SK-N-SH (cell line): ENCODE data around the gene PTPRD. TPM values are rescaled to one million over a fixed set of nuclear protein-coding genes. Genes with fewer than 3 reads are reported as not detected.

Experiments used
- CTCF ChIA-PET: fragments of 300-600, 350-600 bp; formaldehyde crosslinking; extraction: SDS; loops from one replicate; lab custom pipeline; 2021; lab: Yijun Ruan, JAX
- POLR2A ChIA-PET: fragments of 350-600 bp; sonication (Branson Sonifier 250); formaldehyde crosslinking; extraction: SDS; loops from one replicate; lab custom pipeline; 2020; ENCODE audit warnings: antibody characterized with exemption, inconsistent platforms; lab: Yijun Ruan, JAX
- DNase-seq: peaks from one replicate; pipeline ENCODE4 v3.0.0; 2012
- H2AFZ ChIP-seq: fragments of 200-600 bp; sonication (generic); 2 replicates; pipeline ENCODE4 v1.8.1; 2016; ENCODE audit warnings: antibody characterized with exemption, mild to moderate bottlenecking, low read depth
- H3F3A ChIP-seq: fragments of 200-600 bp; sonication (generic); replicated peaks from 2 replicates; pipeline ENCODE3; 2016; ENCODE audit warnings: antibody characterized with exemption, mild to moderate bottlenecking; ENCODE audit not compliant: insufficient read depth
- H3K27ac ChIP-seq, 2 experiments: fragments of 200-500 bp in 1 of 2; fragments of 200-600 bp in 1 of 2; sonication (Bioruptor generic) in 1 of 2; sonication (generic), shearing (Covaris generic) in 1 of 2; 2 replicates each; pipeline versions ENCODE4 v1.5.1 to v1.6.1; 2014 to 2016; ENCODE audit warnings: low read depth in 2 of 2, inconsistent platforms in 1 of 2, low read length in 1 of 2, mild to moderate bottlenecking in 1 of 2, mixed read lengths in 1 of 2
- H3K27me3 ChIP-seq: fragments of 200-600 bp; sonication (generic), shearing (Covaris generic); 2 replicates; pipeline ENCODE4 v1.6.1; 2016; ENCODE audit warnings: mixed run types; ENCODE audit not compliant: insufficient read depth
- H3K36me3 ChIP-seq, 2 experiments: fragments of 200-500 bp in 1 of 2; fragments of 200-600 bp in 1 of 2; sonication (Bioruptor generic) in 1 of 2; sonication (generic) in 1 of 2; replicated peaks in 1 of 2; 2 replicates each; pipeline versions ENCODE3 to v1.5.1; 2014 to 2016; ENCODE audit warnings: low read length in 1 of 2, mild to moderate bottlenecking in 1 of 2; ENCODE audit not compliant: insufficient read depth in 2 of 2, control insufficient read depth in 1 of 2
- H3K4me1 ChIP-seq, 2 experiments: fragments of 200-500 bp in 1 of 2; fragments of 200-600 bp in 1 of 2; sonication (Bioruptor generic) in 1 of 2; sonication (generic), shearing (Covaris generic) in 1 of 2; 2 replicates each; pipeline versions ENCODE4 v1.5.1 to v1.6.1; 2014 to 2016; ENCODE audit warnings: low read depth in 1 of 2, low read length in 1 of 2, mixed run types in 1 of 2; ENCODE audit not compliant: insufficient read depth in 2 of 2, control insufficient read depth in 1 of 2
- H3K4me2 ChIP-seq: fragments of 200-600 bp; sonication (generic), shearing (Covaris generic); 2 replicates; pipeline ENCODE4 v1.6.1; 2017; ENCODE audit warnings: mixed run types
- H3K4me3 ChIP-seq, 2 experiments: fragments of 200-500 bp in 1 of 2; fragments of 200-600 bp in 1 of 2; sonication (Bioruptor generic) in 1 of 2; sonication (generic), shearing (Covaris generic) in 1 of 2; 2 replicates each; pipeline versions ENCODE4 v1.5.1 to v1.8.1; 2014 to 2016; ENCODE audit warnings: low read depth in 2 of 2, inconsistent platforms in 1 of 2, low read length in 1 of 2, mild to moderate bottlenecking in 1 of 2, mixed read lengths in 1 of 2, moderate library complexity in 1 of 2
- H3K79me2 ChIP-seq: fragments of 200-600 bp; sonication (generic); 2 replicates; pipeline ENCODE4 v1.8.1; 2017; ENCODE audit warnings: mild to moderate bottlenecking; ENCODE audit not compliant: insufficient read depth
- H3K9ac ChIP-seq: fragments of 200-600 bp; sonication (generic); 2 replicates; pipeline ENCODE4 v1.6.1; 2017; ENCODE audit warnings: mixed run types
- H3K9me2 ChIP-seq: fragments of 200-600 bp; sonication (generic); 2 replicates; pipeline ENCODE4 v1.6.1; 2017; ENCODE audit warnings: mixed run types
- H3K9me3 ChIP-seq: fragments of 200-600 bp; sonication (generic); 2 replicates; pipeline ENCODE4 v1.6.1; 2017; ENCODE audit warnings: mixed run types, mild to moderate bottlenecking, moderate library complexity
- H4K20me1 ChIP-seq: fragments of 200-600 bp; sonication (generic); 2 replicates; pipeline ENCODE4 v1.6.1; 2017; ENCODE audit warnings: mild to moderate bottlenecking, mixed run types; ENCODE audit not compliant: insufficient read depth
- CHD2 ChIP-seq: fragments of 150-350 bp; IDR thresholded peaks from 2 replicates; pipeline ENCODE4 v1.6.1; 2018; ENCODE audit warnings: low read length; ENCODE audit not compliant: partially characterized antibody
- CTCF ChIP-seq: fragments of 200-600 bp; sonication (generic); IDR thresholded peaks from 2 replicates; pipeline ENCODE4 v1.6.1; 2017; ENCODE audit warnings: antibody characterized with exemption, mild to moderate bottlenecking, moderate library complexity
- EP300 ChIP-seq, 2 experiments: IDR thresholded peaks; 2 replicates each; pipeline versions ENCODE4 v1.4.0 to v1.6.1; 2012; ENCODE audit warnings: borderline replicate concordance in 1 of 2, low read depth in 1 of 2, low read length in 1 of 2
- EZH2phosphoT487 ChIP-seq: fragments of 200-600 bp; sonication (generic); IDR thresholded peaks from 2 replicates; pipeline ENCODE4 v1.6.1; 2017; ENCODE audit warnings: low read depth, mixed run types, mild to moderate bottlenecking, antibody characterized with exemption, moderate library complexity, borderline replicate concordance
- FOSL2 ChIP-seq: IDR thresholded peaks from 2 replicates; pipeline ENCODE4 v1.4.0; 2012; ENCODE audit warnings: low read depth, mild to moderate bottlenecking, moderate library complexity, borderline replicate concordance
- FOXM1 ChIP-seq: IDR thresholded peaks from 2 replicates; pipeline ENCODE4 v1.4.0; 2012; ENCODE audit warnings: low read depth, mild to moderate bottlenecking
- GABPA ChIP-seq: IDR thresholded peaks from 2 replicates; pipeline ENCODE4 v1.4.0; 2012; ENCODE audit warnings: low read depth, mild to moderate bottlenecking
- GATA2 ChIP-seq: sonication (generic); formaldehyde crosslinking; IDR thresholded peaks from 2 replicates; pipeline ENCODE4 v1.5.0; 2020; ENCODE audit warnings: mild to moderate bottlenecking, missing genetic modification reagents
- IRF3 ChIP-seq: fragments of 150-350 bp; IDR thresholded peaks from 2 replicates; pipeline ENCODE4 v1.6.1; 2016; ENCODE audit warnings: mild to moderate bottlenecking, low read depth, low read length
- MEF2A ChIP-seq: IDR thresholded peaks from 2 replicates; pipeline ENCODE4 v1.4.0; 2012; ENCODE audit warnings: low read depth, borderline replicate concordance
- NRF1 ChIP-seq: IDR thresholded peaks from 2 replicates; pipeline ENCODE4 v1.6.1; 2012; ENCODE audit warnings: low read depth, mild to moderate bottlenecking, low read length
- RCOR1 ChIP-seq: fragments of 150-350 bp; IDR thresholded peaks from 2 replicates; pipeline ENCODE4 v1.6.1; 2017; ENCODE audit warnings: antibody characterized with exemption, low read length
- RXRA ChIP-seq: IDR thresholded peaks from 2 replicates; pipeline ENCODE4 v1.4.0; 2012; ENCODE audit warnings: low read depth, mild to moderate bottlenecking, borderline replicate concordance
- TAF1 ChIP-seq: IDR thresholded peaks from 2 replicates; pipeline ENCODE4 v1.6.1; 2012; ENCODE audit warnings: low read depth, mild to moderate bottlenecking, low read length, moderate library complexity, borderline replicate concordance
- WGBS: methylation state at CpG from one replicate; pipeline ENCODE4 v1.1.6; 2017; ENCODE audit warnings: low lambda C conversion rate; 5-methylcytosine and 5-hydroxymethylcytosine counted together
- polyA plus RNA-seq, 3 experiments: library from polyadenylated mRNA; depleted of rRNA; stranded (reverse); fragments of >200 nt; gene quantifications; 2 replicates each; pipeline ENCODE4 v1.2.3, GENCODE V29; 2012

The PTPRD gene
- polyA plus RNA-seq, 1 of the 3 experiments (the other 2 are of a cell fraction) = 0.15 TPM

GRCh38 chr9:8876303-8876702 lies 1736.5 kb downstream of the PTPRD start:
- 40% methylated on average over 2 of the region's 2 CpGs for WGBS
- no peak overlapping the region for H2AFZ ChIP-seq
- H3K79me2 ChIP-seq = no peaks in the 10 kb centered on the region
- H3K27ac ChIP-seq = no peak overlapping the region
- no peak overlapping the region for H3K9ac ChIP-seq
- DNase-seq = no peak
- H3K9me3 ChIP-seq = no peaks in the 10 kb centered on the region
- no peaks in the 10 kb centered on the region for H4K20me1 ChIP-seq
- H3K4me1 ChIP-seq = peaks cover 0 to 3% of the 10 kb centered on the region in 2 experiments; a peak in 2 of 4 replicates
- ChIA-PET POLR2A (no interaction called here), CTCF (no interaction called here)
- H3K4me3 ChIP-seq = no peak overlapping the region
- no peak for TF ChIP-seq MEF2A
- H3K4me2 ChIP-seq = no peak overlapping the region
- H3F3A ChIP-seq = no peaks in the 10 kb centered on the region
- H3K36me3 ChIP-seq = no peaks in the 10 kb centered on the region
- no peaks in the 10 kb centered on the region for H3K9me2 ChIP-seq
- H3K27me3 ChIP-seq = no peaks in the 10 kb centered on the region

GRCh38 chr9:8874482-8874881 lies 1738.3 kb downstream of the PTPRD start:
- peak; percentile 16 for DNase-seq
- POLR2A ChIA-PET = no interaction called here
- Histone ChIP-seq H3F3A (no peaks in the 10 kb centered on the region), H3K9ac (no peak overlapping the region), H3K9me2 (no peaks in the 10 kb centered on the region), H3K4me1 (peaks cover 0 to 3% of the 10 kb centered on the region in 2 experiments; a peak in 2 of 4 replicates), H3K4me3 (no peak overlapping the region), H3K9me3 (no peaks in the 10 kb centered on the region), H2AFZ (no peak overlapping the region), H3K27ac (no peak overlapping the region), H3K27me3 (no peaks in the 10 kb centered on the region), H3K36me3 (no peaks in the 10 kb centered on the region), H3K4me2 (no peak overlapping the region), H4K20me1 (no peaks in the 10 kb centered on the region), H3K79me2 (no peaks in the 10 kb centered on the region)
- WGBS = 35% methylated on average over 1 of the region's 1 CpG
- CTCF ChIA-PET = interaction anchor here (1.1 kb wide), 1 partner anchor 22 kb away, joined by 4 read pairs; no protein-coding TSS in a partner anchor
- no peak for TF ChIP-seq TAF1
- no peak for TF ChIP-seq EZH2phosphoT487
- TF ChIP-seq RCOR1 = peak; percentile 93
- peak; percentile 32 for TF ChIP-seq GATA2 (CRISPR knock-in tag)
- TF ChIP-seq FOSL2 = no peak
- TF ChIP-seq FOXM1 = no peak
- TF ChIP-seq NRF1 = no peak
- TF ChIP-seq EP300 (IDR thresholded peaks at IDR 0.05; ENCODE audit: borderline replicate concordance in 1 of 2, low read depth in 1 of 2, low read length in 1 of 2) = no peak
- TF ChIP-seq CTCF = no peak
- no peak for TF ChIP-seq MEF2A
- TF ChIP-seq IRF3 = no peak
- no peak for TF ChIP-seq GABPA
- TF ChIP-seq RXRA = no peak
- no peak for TF ChIP-seq CHD2
